Myocyte (in vitro differentiated cells): ENCODE data around the gene TOE1. TPM values are rescaled to one million over a fixed set of nuclear protein-coding genes. Genes with fewer than 3 reads are reported as not detected.
"Not testable (repeated sequence)": the region's sequence is repeated elsewhere in the genome, so short reads cannot be mapped to it uniquely, and the experiment has no call there.

Experiments used
- DNase-seq: peaks from one replicate; pipeline ENCODE4 v3.0.0-alpha.2; 2012; ENCODE audit warnings: low read depth
- polyA plus RNA-seq: library from polyadenylated mRNA; unstranded; fragments of >200 nt; gene quantifications from one replicate; pipeline ENCODE4 v1.2.1, GENCODE V29; 2012; ENCODE audit warnings: missing spikeins
- total RNA-seq: library from RNA; depleted of rRNA; stranded (reverse); fragments of >200 nt; gene quantifications from 2 replicates; pipeline ENCODE4 v1.2.3, GENCODE V29; 2014

The TOE1 gene
- total RNA-seq, result 4.6 and 4.7 TPM in 2 replicates
- 6.5 TPM for polyA plus RNA-seq

DNA sequence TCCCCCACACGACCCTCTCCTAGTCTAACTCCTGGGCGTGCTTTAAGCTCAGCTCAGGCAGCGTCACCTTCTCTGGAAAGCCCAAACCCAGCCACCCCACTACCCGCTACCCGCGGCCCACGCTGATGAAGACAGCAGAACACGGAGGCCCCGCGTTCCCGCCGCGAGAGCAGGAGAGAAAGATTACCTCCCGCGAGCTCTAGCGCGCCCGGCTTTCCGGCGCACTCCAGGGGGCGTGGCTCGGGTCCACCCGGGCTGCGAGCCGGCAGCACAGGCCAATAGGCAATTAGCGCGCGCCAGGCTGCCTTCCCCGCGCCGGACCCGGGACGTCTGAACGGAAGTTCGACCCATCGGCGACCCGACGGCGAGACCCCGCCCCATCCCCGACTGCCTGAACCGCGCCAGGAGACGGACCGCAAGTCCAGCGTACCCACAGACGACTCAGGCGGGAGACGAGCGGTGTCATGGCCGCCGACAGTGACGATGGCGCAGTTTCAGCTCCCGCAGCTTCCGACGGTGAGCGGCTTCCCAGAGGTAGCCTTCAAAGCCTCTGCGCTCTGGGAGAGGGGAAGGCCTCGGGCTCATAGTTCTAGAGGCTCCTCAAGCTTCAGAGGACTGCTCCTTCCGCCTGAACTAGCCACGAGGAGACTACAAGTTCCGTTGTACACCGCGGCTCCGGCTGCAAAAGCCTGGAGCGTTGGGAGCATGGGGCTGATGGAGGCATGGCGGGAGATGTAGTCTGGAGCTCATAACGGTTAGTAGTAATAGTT, at the start of gene TOE1, which contains the start of gene MUTYH:
Gene TOE1 (plus strand): TSS at position 382 of the 770 bp plus-strand sequence. CDS start 83 bp downstream, at position 465.
Gene MUTYH (minus strand): TSS at position 652 of the 770 bp plus-strand sequence. CDS start 5,935 bp downstream, outside the sequence.
- DNase-seq, result peak; percentile 90

DNA sequence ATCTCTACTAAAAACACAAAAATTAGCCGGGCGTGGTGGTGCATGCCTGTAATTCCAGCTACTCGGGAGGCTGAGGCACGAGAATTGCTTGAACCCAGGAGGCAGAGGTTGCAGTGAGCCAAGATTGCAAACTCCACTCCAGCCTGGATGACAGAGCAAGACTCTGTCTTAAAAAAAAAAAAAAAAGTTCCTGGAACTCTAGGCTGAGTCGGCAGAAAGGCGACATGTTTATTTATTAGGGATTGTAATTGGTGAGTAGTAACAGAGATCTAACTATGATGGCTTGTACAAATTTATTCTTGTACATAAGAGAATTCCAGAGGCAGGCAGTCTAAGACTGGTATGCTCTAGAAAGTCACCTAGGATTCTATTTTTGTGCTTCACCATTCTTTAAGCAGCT, 49.0 kb upstream of the TOE1 start:
- not testable (repeated sequence) for DNase-seq

DNA sequence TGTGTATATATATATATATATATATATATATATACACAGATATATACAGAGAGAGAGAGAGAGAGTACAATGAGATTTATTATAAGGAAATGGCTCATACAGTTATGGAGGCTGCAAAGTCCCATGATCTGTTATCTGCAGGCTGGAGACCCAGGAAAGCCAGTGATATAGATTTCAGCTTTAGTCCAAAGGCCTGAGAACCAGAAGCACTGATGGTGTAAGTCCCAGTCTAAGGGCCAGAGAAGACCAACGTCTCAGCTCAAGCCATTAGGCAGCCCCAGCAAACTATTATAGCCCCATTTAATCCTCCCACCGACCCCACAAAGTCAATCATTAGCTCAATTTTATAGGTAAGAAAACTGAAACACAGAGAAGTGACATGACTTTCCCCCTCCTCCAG, 48.3 kb upstream of the TOE1 start:
- no peak for DNase-seq

DNA sequence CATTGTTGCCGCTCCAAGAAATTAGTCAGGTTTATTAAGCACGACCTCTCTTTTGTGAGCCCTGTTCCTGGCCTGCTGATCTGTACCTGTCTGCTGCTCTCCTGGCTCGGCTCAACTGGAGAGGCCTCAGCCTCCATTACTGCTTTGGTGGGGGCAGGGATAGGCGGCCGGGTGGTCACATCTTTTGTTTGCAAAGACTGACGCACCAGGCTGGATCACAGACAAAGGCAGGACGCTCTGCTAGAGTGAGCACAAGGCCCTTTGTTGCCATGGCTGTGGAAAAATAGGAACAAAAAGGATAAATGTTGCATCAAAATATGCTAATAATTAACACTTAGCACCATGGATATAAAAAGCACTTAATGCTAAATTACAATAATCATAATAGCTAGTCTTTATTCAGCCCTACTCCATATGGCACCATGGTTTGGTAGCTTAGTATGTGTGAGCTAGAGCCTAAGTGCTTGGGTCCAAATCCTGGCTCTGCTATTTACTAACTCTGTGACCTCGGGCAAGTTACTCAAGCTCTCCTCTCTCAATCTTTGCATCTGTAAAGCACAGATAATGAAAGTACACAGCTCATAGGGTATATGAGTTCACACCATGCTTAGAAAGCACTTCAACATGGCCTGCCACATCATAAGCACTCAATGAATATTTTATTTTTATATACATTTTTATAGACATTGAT, 42.2 kb upstream of the TOE1 start:
- DNase-seq, result no peak

DNA sequence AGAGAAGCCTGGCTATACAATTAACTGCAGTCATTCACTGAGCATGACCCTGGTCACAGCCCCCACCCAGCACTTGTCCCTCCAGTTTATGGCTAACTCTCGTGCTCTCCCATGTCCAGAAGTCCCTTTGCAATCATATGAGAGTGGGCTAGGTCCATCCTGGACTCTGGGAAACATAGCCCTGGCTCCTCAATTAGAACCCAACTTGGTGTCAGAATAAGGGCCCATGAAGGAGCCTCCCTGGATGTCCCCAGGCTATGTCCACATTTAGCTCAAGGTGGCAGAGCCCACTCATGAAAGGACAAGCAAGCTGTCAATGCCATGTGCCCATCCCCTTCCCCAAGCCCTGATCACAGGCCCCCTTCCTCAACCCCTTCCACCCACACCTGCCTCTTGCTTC, 40.7 kb upstream of the TOE1 start:
- no peak for DNase-seq

DNA sequence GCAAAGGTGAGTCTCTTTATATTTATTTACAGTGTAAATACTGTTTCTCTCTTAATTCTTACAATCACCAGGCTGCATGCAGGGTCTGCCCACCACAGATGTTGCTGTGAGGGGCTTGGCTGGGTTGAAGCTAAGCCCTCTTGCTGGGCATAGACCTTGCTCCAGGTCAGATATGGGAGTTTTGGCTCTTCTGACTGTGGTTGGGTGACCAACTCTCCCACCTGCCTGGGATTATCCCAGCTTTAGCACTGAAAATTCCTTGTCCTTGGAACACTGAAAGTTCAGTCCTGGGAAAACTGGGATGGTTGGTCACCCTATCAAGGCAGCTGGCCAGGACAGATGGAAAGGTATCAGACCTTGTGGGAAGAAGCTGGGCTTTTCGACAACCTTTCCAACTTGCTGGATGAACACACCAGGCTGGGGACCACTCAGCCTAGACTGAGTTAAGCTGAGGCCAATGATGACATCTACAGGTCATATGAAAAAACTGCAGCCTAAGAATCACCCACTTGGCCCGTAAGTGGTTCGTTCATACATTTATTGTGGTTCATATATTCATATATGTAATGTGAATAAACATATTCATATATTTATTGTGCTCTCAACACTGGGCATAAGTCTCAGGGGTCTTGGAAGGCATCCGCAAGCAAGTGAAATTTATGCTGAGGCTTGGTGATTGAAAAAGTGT, 39.8 kb upstream of the TOE1 start:
- peak; percentile 77 for DNase-seq

DNA sequence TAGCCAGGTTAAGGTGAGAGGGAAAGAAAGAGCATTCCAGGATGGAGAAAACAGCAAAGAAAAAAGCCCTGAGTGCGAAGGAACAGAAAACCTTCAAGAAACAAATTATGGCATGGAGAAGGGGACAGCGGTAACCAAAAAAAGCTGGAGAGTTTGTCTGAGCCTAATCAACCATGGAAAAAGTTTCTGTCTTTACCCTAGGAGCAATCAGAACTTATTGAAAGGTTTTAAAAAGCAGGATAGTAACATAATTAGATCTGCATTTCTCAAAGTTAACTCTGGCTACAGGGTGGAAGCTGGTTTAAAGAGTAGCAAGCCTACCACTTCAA, 39.3 kb upstream of the TOE1 start:
- no peak for DNase-seq

DNA sequence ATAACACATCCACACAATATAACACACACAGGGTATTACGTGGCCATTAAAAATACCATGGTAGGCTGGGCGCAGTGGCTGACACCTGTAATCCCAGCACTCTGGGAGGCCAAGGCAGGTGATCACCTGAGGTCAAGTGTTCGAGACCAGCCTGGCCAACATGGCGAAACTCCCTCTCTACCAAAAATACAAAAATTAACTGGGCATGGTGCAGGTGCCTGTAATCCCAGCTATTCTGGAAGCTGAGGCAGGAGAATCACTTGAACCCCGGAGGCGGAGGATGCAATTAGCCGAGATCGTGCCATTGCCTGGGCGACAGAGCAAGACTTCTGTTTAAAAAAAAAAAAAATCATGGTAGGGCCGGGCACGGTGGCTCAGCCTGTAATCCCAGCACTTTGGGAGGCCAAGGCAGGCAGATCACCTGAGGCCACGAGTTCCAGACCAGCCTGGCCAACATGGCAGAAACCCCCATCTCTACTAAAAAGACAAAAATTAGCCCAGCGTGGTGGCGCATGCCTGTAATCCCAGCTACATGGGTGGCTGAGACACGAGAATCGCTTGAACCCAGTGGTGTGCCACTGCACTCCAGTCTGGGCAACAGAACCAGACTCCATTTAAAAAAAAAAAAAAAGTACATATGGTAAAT, 37.3 kb upstream of the TOE1 start:
- no peak for DNase-seq

DNA sequence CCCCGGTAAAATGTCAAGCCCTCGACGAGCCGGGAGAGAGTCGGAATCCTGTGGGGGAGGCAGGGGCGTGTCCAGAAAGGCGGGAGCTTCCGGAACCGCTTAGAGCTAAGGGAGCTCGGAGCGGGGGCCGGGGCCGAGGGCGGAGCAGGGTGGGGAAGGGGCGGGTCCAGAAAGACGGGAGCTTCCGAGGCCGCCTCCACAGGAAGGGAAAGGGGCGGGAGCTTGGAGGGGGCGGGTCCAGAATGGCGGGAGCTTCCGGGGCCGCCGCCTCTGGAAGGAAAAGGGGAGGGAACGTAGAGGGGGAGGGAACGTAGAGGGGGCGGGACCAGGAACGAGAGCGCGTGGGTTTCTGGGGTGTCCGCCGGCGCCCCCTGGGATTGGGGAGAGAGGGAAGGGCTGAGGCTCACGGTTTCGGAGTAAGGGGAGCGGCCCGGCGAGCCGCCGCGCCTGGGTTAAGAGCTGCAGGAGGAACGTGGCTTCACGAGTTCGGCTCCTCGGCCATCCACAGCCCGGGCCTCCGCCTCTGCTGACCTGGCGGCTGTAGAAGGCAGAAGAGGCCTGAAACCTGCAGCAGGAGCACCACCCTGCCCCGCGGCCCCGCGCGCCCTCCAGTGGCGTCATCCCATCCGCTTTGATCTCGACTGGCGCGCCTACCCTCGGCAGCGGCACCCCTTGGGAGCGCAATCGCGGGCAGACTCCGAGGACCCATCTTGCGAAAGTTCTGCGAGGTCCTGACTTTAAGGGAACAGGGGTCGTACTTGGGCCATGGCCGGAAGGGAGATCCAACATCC, 36.3 kb upstream of the TOE1 start:
- DNase-seq, result peak; percentile 98

DNA sequence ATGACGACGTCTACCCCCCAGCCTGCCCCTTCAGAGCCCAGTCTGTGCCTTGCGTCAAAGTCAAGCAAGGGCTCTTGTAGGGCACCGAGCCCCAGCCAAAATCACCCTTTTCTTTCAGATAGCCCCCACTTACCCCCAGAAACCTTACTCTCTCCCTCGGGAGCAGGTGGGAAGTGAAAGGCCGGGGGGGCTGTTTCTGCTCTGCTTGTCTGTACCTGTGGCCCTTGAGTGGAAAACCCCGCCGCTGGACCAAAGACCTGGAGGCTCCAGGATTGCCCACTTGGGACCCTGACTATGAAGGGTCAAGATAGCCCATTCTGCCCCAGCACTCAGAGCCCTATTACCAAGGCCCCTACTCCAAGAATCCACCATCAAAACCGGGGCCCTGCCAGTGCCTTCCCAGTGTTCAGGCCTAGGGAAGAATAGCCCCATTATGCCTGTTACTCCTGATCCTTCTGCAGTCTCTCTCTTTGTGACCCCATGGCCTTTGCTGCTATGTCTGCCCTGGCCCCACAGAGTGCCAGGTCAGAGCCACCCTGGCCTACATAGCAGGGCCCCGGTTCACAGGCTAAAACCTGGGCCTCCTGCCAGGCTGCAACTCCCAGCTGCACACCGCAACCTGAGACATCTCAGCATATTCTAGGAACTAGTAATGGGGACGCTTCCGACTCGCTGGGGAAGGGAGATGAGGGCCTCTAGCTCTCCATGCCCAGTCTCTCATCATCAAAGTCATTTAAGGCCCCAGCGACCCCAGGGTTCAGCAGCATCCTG, 35.5 kb upstream of the TOE1 start:
- DNase-seq, result peak; percentile 60

DNA sequence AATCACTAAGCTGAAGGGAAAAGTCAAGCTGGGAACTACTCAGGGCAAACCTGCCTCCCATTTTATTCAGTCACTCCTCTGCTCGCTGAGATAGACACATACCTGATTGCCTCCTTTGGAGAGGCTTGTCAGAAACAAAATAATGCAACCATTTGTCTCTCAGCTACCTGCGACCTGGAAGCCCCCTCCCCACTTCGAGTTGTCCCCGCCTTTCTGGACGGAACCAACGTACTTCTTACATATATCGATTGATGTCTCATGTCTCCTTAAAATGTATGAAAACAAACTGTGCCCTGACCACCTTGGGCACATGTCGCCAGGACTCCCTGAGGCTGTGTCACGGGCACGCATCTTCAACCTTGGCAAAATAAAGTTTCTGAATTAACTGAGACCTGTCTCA, 34.7 kb upstream of the TOE1 start:
- no peak for DNase-seq

DNA sequence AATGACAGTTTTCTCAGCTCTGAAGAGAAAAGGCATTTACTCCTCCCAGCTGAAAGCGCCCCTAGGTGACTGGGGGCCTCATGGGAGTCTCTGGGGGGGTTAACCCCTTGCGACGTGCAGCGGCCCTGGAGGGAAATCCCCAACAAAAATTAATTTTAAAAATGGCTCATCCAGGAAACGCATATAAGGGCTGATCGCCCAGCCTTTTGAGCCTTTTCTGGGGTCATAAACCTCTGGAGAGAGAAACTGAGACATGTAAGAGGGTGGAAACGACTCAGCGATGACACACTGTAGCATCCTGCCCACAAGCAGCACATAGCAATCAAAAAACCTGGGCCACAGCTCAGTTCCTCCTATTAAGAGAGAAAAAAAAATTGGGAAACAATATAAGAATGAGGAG, 33.7 kb upstream of the TOE1 start:
- DNase-seq, result no peak

DNA sequence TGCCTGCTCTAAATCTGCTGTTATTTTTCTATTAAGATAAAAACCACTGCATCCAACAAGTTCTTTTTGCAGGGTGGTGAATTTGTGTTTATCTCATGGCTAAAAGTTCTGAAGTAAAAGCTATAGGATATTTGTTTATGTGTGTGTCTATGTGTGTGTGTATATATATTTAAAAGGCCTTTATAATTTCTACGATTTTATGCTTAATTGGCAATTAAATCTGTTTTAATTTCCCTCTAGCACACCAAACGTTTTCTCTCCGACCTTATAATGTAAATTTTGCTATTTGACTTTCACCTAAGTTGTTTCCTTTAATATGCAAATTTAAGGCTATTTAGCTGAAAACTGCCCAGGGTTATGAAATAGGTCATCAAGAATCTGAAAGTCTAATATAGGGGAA, 33.1 kb upstream of the TOE1 start:
- DNase-seq, result no peak

DNA sequence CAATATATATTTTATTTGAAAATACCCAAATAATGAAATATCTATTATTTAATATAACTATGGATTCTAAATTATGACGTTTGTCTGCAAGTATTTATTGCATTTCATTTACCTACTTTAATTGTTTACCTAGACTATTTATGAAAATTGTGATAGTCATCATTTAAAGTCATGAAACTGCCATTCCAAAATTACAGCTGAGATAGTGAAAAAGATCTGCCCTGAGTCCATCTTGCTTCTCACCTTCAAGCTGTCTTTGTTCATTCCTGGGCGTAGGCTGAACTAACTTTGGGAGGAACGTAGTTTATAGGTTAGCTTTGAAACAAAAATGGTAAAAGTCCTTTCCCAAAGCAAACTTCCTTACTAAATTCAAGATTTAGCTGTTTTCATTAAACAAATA, 25.7 kb upstream of the TOE1 start:
- DNase-seq, result no peak

DNA sequence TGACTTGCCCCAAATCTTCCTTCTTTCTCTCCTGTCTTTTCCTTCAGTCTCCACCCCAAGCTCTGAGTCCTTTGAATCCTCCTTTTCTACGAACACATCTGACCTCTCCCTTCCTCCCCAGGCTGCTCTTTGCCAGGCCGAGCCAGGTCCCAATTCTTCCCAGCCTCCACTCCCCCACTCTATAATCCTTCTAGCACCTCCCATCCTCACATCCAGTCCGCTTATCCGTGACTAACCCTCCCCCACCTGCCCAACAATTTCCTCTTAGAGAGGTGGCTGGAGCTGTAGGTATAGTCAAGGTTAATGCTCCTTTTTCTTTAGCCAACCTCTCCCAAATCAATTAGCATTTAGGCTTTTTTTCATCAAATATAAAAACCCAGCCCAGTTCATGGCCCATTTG, 22.8 kb upstream of the TOE1 start:
- no peak for DNase-seq

DNA sequence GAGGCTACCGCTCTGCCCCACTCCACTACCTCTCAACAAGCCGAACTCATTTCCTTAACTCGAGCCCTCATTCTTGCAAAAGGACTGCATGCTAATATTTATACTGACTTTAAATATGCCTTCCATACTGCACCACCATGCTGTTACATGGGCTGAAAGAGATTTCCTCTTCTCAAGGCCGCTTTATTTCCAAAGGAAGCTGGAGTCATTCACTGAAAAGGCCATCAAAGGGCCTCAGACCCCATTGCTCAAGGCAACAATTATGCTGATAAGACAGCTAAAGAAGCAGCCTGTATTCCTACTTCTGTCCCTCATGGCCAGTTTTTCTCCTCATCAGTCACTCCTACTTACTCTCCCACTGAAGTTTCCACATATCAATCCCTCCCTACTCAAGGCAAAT, 20.2 kb upstream of the TOE1 start:
- no peak for DNase-seq

DNA sequence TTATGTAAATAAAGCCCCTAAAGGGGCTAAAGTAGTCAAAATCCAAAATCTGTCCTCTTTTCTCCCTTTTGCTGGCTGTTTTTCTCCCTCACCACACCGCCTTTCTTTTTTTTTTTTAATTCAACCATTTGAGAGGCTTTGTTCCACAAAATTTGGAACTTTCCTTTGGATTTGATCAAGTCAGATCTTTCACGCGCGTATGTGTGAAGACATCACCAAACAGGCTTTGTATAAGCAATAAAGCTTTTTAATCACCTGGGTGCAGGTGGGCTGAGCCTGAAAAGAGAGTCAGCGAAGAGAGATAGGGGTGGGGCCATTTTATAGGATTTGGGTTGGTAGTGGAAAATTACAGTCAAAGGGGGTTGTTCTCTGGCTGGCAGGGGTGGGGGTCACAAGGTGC, 18.5 kb upstream of the TOE1 start:
- no peak for DNase-seq

DNA sequence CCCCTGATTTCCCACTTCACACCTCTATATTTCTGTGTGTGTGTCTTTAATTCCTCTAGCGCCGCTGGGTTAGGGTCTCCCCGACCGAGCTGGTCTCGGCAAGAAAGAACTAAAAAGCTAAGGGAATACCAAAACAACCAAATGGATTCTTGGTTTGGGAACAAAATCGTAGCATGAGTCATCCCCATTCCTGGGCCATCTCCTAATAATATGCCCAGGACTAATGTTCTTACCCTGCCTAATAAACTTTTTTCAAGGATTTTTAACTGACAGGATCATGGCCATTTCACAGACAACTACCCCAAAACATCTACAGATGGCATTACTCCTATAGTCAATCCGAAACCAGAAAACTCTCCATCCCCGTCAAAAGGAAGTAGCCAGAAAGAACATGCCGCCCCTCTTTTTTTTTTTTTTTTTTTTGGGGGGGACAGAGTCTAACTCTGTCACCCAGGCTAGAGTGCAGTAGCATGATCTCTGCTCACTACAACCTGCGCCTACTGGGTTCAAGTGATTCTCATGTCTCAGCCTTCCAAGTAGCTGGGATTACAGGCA, 17.4 kb upstream of the TOE1 start:
- DNase-seq, result no peak

DNA sequence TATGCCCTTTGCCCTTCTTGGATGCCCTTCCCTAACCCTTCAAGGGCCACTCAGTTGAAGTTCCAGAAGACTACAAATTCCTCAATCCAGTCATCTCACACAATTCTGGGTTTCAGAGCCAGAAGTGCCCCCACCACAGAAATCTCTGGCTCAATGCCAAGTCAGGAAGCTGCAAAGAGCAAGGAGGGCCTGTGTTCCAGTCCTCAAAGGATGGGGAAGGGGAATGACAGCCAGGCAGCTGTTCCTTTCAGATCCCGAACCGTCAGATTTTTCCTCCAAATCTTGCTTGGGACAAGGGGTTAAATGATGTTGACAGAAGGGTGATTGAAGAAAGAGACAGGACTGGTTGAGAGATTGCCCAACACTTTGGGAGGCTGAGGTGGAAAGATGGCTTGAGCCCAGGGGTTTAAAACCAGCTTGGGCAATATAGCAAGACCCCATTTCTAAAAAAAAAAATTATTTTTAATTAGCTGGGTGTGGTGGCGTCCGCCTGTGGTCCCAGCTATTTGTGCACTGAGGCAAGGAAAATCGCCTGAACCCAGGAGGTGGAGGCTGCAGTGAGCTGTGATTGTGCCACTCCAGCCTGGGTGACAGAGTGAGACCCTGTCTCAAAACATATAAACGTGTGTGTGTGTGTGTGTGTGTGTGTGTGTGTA, 14.0 kb upstream of the TOE1 start:
- DNase-seq, result peak; percentile 11
